Calu3 (cell line): ENCODE results near the gene CDC45. TPM values are rescaled to one million over a fixed set of nuclear protein-coding genes. Genes with fewer than 3 reads are reported as not detected.

Source experiments
- BruUV-seq: library from RNA; stranded (reverse); fragments of 400-500 nt; replicated peaks from 2 replicates; lab custom pipeline; 2021; lab: Mats Ljungman, UMichigan
- CTCF ChIA-PET: fragments of 300-600 bp; sonication (Branson Sonifier 250); formaldehyde crosslinking; loops from one replicate; lab custom pipeline; 2022; ENCODE audit warnings: antibody characterized with exemption; lab: Charles Lee
- DNase-seq: peaks from one replicate; pipeline ENCODE4 v3.0.0; 2022
- H3K27ac Mint-ChIP-seq: one replicate; pipeline ENCODE4 v1.8.0; 2022; ENCODE audit warnings: mixed read lengths; ENCODE audit not compliant: unreplicated experiment
- H3K27me3 Mint-ChIP-seq: one replicate; pipeline ENCODE4 v1.8.0; 2022; ENCODE audit warnings: mixed read lengths; ENCODE audit not compliant: unreplicated experiment
- H3K36me3 Mint-ChIP-seq: one replicate; pipeline ENCODE4 v1.8.0; 2022; ENCODE audit warnings: mild to moderate bottlenecking, moderate library complexity, mixed read lengths; ENCODE audit not compliant: insufficient read depth, unreplicated experiment
- H3K4me1 Mint-ChIP-seq: one replicate; pipeline ENCODE4 v1.8.0; 2022; ENCODE audit warnings: mild to moderate bottlenecking, low read depth, mixed read lengths; ENCODE audit not compliant: unreplicated experiment
- H3K4me3 Mint-ChIP-seq: one replicate; pipeline ENCODE4 v1.8.0; 2022; ENCODE audit warnings: mild to moderate bottlenecking, low read depth, moderate library complexity, mixed read lengths; ENCODE audit not compliant: unreplicated experiment
- H3K9me3 Mint-ChIP-seq: one replicate; pipeline ENCODE4 v1.8.0; 2022; ENCODE audit warnings: low read depth, mixed read lengths; ENCODE audit not compliant: unreplicated experiment
- intact Hi-C: fragments of 100-400 bp; cut with micrococcal nuclease; formaldehyde crosslinking; loops from one replicate; pipeline ENCODE4 v1.10.0; 2022; ENCODE audit not compliant: unreplicated experiment
- total RNA-seq: library from RNA; stranded (reverse); gene quantifications from 2 replicates; pipeline ENCODE4 v1.2.3, GENCODE V29; 2022
- TF ChIP-seq, protein P1 (sequence below): fragments of 200-600 bp; IDR thresholded peaks from one replicate; pipeline ENCODE4 v1.8.0; 2022; ENCODE audit warnings: antibody characterized with exemption; ENCODE audit not compliant: unreplicated experiment

CDC45 gene
- total RNA-seq, 1 experiment from 2014 or later = 45.0 TPM

DNA sequence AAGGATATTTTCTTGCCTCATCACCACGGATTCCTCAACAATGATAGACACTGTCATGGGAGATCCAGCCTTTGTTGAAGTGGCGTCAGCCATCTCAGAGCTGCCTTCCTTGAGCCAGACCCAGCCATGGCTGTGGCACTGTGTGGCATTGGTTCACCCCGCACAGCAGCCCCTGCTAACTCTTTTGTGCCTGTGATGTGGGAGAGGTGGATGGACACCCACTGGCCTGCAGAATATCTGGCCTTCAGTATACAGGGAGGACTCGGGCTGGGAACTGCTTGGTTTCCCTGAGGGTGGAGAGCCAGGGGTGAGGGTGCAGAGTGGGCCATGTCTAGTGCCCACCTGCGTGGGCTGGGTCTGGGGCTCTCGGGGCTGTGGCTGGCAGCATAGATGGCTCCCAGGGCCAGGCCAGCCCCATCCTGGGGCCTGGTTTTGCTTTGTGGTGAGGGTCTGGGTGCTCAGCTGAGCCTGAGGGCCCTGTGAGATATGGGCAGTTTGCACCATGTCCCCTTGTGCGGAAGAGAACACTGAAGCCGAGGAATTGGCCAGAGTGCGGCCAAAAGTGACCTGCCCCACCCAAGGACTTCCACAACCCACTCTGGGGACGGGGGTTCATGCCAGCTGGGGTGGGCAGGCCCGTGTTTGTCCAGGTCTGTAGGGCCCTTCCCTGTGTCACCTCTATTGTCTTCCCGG lies 38.3 kb downstream of the CDC45 start:
- Mint-ChIP-seq H3K9me3 (no peaks in the 10 kb centered on the region), H3K4me1 (no peaks in the 10 kb centered on the region), H3K36me3 (peaks cover 21% of the 10 kb centered on the region), H3K27me3 (no peaks in the 10 kb centered on the region), H3K4me3 (no peak overlapping the region), H3K27ac (no peak overlapping the region)
- no peak for DNase-seq
- TF ChIP-seq, protein P1, sequence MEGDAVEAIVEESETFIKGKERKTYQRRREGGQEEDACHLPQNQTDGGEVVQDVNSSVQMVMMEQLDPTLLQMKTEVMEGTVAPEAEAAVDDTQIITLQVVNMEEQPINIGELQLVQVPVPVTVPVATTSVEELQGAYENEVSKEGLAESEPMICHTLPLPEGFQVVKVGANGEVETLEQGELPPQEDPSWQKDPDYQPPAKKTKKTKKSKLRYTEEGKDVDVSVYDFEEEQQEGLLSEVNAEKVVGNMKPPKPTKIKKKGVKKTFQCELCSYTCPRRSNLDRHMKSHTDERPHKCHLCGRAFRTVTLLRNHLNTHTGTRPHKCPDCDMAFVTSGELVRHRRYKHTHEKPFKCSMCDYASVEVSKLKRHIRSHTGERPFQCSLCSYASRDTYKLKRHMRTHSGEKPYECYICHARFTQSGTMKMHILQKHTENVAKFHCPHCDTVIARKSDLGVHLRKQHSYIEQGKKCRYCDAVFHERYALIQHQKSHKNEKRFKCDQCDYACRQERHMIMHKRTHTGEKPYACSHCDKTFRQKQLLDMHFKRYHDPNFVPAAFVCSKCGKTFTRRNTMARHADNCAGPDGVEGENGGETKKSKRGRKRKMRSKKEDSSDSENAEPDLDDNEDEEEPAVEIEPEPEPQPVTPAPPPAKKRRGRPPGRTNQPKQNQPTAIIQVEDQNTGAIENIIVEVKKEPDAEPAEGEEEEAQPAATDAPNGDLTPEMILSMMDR = no peak
- no TSS peak for BruUV-seq
- intact Hi-C loops = no loop called here
- CTCF ChIA-PET = no interaction called here

- no TSS peak for BruUV-seq
- intact Hi-C loops = no loop called here
- no peaks in the 10 kb centered on the region for H3K27me3 Mint-ChIP-seq
- TF ChIP-seq, protein P1 = no peak
- H3K4me1 Mint-ChIP-seq = no peaks in the 10 kb centered on the region
- no peaks in the 10 kb centered on the region for H3K9me3 Mint-ChIP-seq
- DNase-seq = no peak
- CTCF ChIA-PET = no interaction called here
- no peak overlapping the region for H3K4me3 Mint-ChIP-seq
- H3K27ac Mint-ChIP-seq = no peak overlapping the region
- H3K36me3 Mint-ChIP-seq = peaks cover 23% of the 10 kb centered on the region
Observed at GRCh38 chr22:19518635-19519034, 38.9 kb downstream of the CDC45 start.

DNA sequence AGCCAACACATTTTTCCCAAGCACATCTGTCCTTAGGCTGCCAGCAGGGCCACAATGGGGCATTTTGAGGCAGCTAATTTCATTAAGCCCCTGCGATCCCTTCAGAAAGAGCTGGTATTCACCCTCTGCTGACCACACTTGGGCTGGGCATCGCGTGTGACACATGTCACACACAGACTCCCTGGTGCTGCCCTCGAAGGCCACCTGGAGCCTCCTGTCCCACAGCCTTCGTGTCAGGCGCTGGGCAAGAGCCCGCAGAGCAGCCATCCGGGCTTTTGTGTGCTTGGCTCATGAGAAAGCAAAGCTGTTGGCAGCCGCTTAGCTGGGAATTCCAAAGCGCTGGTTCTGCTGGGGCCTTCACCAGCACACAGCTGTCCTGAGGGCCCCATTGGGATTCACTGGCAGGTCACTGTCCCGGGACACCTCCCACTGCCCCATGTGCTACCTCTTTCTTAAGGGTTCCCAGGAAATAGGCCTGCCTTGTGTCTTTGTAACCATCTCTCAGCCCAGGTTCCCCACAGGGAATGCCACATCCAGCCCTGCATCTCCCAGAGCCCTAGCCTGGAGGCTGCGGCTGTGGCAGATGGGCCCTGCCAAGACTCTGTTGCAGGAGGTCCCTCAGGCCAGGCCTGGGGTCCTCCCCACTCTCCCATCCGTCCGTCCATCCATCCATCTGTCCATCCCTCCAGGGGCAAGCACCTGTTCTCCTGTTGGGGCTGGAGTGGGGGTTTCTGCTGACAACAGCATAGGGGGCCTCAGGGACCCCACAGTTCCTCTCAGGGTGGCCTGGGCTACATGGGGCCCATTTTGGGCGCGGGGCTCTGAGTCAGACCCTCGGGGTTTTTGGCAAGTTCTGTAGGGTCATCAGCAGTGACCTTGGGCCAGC lies 39.6 kb downstream of the CDC45 start:
- TF ChIP-seq, protein P1 = no peak
- intact Hi-C loops = no loop called here
- CTCF ChIA-PET = no interaction called here
- H3K4me3 Mint-ChIP-seq = no peak overlapping the region
- peaks cover 2% of the 10 kb centered on the region for H3K27me3 Mint-ChIP-seq
- no peak for DNase-seq
- no TSS peak for BruUV-seq
- peaks cover 23% of the 10 kb centered on the region for H3K36me3 Mint-ChIP-seq
- H3K9me3 Mint-ChIP-seq = no peaks in the 10 kb centered on the region
- H3K27ac Mint-ChIP-seq = no peak overlapping the region
- H3K4me1 Mint-ChIP-seq = no peaks in the 10 kb centered on the region

- Mint-ChIP-seq H3K4me1 (no peaks in the 10 kb centered on the region), H3K27me3 (peaks cover 10% of the 10 kb centered on the region), H3K27ac (no peak overlapping the region), H3K9me3 (no peaks in the 10 kb centered on the region), H3K36me3 (peaks cover 18% of the 10 kb centered on the region), H3K4me3 (no peak overlapping the region)
- TF ChIP-seq, protein P1 = no peak
- DNase-seq = no peak
- CTCF ChIA-PET = no interaction called here
- intact Hi-C loops = no loop called here
- no TSS peak for BruUV-seq
Observed at GRCh38 chr22:19520007-19520406, 40.3 kb downstream of the CDC45 start.
